HUDEP-2 (cell line): ENCODE measurements around the gene TMEM25.
"Not testable (repeated sequence)": the region's sequence is repeated elsewhere in the genome, so short reads cannot be mapped to it uniquely, and the experiment has no call there.

ENCODE experiments used
- DNase-seq, 76 experiments: peaks; one replicate each; lab custom pipeline; 2025; ENCODE audit not compliant: unreplicated experiment in 76 of 76; lab: John Stamatoyannopoulos, UW

The TMEM25 gene

DNA sequence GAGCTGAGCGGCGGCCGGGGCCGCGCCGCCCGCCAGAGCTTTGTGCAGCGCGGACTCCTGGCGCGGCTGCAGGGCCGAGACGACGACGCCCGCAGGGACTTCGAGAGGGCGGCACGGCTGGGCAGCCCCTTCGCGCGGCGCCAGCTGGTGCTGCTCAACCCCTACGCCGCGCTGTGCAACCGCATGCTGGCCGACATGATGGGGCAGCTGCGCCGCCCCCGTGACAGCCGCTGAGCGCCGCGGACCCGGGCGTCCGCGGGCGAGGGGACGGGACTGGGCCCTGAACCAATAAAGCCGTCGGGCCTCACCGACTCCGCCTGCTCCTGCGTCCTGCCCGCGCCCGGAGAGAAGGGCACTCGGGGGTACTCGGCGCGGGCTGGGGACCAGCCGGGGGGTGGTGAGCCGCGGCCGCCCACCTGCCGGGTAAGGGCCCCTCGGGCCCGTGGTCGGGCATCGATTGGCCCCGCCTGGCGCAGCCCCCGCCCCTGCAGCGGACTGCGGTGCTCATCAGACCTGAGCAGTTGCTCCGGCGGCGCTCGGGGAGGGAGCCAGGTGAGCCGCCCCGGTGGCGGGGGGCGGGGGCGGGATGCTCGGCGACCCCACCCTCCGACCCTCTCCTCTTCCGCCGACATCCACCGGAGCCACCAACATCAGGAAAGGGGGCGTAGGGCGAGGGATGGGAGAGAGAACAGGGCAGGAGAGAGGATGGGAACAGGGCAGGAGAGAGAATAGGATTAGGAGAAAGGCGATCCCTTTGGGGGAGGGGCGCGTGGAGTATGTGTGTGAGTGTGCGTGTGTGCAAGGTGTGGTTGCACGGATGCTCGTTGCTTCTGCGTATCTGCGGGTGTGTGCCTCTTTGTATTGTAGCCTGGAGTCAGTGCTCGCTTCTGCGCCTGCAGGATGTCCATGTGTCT, at the start of gene TMEM25:
TSS of gene TMEM25 (plus strand) at position 510 of the 914 bp plus-strand sequence. CDS start 610 bp downstream, outside the sequence.
- DNase-seq = peak in 14 of 76 experiments; percentile 3 to 42 (median 17)

- DNase-seq = not testable (repeated sequence)
These were observed 49.8 kb upstream of the TMEM25 start for GRCh38 chr11:118481238-118481637.

DNA sequence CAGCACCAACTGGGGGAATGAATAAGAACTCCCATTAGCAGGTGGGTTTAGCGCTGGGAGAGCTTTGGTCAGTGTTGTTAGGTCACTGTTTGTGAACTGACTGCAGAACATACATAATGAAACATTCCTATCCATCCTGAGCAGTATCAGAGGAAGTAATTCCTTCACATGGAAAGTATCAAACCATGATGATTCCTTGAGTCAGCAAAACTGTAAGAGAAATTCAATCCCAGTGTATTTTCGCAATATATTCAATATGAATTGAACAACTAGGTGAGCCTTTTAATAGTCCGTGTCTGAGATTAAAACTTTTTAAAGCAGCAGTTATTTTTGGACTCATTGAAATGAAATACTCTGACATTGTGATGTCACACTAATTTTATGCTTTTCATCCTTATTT, 46.6 kb upstream of the TMEM25 start:
- no peak for DNase-seq

DNA sequence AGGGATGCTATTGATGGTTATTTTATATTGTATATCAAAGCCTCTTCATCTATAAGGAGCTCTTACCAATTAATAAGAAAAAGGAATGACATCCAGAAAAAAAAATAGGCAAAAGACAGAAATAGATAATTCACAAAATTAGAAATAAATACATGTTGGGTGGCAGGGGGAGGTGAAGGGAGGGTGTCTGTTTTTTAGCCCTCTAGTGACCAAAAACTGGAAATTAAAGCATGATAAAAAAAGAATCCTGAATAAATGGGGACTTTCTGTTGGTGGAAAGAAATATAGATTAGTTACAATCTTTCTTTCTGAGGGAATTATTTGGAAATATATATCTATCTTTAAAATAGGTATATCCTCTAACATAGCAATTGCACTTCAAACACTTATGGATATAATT, 45.7 kb upstream of the TMEM25 start:
- peak in 1 of 76 experiments; percentile 1 for DNase-seq

DNA sequence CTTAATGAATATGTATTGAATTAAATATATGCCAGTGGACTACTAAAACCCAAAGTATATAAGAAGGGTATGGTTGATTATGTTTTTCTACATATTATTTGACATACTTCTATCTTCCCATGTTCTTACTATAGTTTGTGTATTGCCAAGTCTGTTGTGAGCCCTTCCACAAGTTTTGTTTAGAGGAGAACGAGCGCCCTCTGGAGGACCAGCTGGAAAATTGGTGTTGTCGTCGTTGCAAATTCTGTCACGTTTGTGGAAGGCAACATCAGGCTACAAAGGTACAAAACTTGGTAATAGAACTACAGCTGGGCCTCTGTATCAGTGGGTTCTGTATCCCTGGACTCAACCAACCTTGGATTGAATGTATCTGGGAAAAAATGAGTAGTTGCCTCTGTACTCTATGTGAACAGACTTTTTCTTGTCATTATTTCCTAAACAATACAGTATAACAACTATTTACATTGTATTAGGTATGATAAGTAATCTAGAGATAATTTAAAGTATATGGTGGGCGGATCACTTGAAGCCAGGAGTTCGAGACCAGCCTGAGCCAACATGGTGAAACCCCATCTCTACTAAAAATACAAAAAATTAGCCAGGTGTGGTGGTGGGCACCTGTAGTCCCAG, 42.4 kb upstream of the TMEM25 start:
- DNase-seq = peak in 62 of 76 experiments; percentile 1 to 80 (median 52)

- no peak for DNase-seq
These were observed 40.0 kb upstream of the TMEM25 start for GRCh38 chr11:118491041-118491440.

DNA sequence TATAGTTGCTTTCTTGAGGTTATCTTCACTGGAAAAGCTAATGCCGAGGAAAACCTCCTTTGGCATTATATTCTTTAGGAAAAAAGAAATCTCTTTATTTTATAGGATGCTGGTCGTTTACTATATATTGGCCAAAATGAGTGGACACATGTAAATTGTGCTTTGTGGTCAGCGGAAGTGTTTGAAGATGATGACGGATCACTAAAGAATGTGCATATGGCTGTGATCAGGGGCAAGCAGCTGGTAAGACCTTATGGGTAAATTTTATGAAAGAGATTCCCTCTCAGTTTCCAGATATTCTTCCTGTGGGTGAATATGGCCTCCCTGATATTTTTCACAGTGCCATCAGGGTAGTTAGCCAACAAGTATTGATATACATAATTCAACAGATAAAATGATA, 33.2 kb upstream of the TMEM25 start:
- no peak for DNase-seq

DNA sequence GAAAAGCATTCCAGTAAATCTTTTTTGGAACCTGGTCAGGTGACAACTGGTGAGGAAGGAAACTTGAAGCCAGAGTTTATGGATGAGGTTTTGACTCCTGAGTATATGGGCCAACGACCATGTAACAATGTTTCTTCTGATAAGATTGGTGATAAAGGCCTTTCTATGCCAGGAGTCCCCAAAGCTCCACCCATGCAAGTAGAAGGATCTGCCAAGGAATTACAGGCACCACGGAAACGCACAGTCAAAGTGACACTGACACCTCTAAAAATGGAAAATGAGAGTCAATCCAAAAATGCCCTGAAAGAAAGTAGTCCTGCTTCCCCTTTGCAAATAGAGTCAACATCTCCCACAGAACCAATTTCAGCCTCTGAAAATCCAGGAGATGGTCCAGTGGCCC, 27.8 kb upstream of the TMEM25 start:
- no peak for DNase-seq

DNA sequence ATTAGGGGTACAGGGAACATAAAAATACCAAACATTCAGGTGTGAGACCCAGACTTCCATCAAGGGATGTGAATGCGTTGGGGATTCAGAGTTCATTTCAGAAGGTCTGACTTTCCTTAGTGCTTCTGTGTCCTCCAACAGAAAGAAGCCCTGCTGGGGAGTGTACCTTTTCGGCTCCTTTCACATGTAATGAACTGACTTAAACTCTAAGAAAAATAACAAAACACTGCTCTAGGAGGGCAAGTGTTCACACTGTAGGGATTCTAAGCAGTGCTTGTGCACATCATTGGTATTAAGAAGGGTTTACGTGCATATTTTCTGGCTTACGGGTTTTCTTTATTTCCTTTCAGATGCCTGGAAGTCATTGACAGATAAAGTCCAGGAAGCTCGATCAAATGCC, 19.4 kb upstream of the TMEM25 start:
- DNase-seq = no peak

GRCh38 chr11:118514103-118514502, 16.9 kb upstream of the TMEM25 start:
- DNase-seq = no peak

GRCh38 chr11:118519549-118519948, 11.4 kb upstream of the TMEM25 start:
- no peak for DNase-seq

- DNase-seq = no peak
These were observed 9.1 kb upstream of the TMEM25 start for GRCh38 chr11:118521892-118522311.

- peak in 3 of 76 experiments; percentile 4 to 8 (median 8) for DNase-seq
These were observed 8.4 kb upstream of the TMEM25 start for GRCh38 chr11:118522571-118523072.

DNA sequence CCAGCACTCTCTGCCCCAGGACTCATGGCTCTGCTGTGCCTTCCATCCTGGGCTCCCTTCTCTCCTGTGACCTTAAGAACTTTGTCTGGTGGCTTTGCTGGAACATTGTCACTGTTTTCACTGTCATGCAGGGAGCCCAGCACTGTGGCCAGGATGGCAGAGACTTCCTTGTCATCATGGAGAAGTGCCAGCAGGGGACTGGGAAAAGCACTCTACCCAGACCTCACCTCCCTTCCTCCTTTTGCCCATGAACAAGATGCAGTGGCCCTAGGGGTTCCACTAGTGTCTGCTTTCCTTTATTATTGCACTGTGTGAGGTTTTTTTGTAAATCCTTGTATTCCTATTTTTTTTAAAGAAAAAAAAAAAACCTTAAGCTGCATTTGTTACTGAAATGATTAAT, 6.6 kb upstream of the TMEM25 start:
- DNase-seq = no peak

GRCh38 chr11:118524757-118525470, 6.1 kb upstream of the TMEM25 start:
- DNase-seq = no peak

DNA sequence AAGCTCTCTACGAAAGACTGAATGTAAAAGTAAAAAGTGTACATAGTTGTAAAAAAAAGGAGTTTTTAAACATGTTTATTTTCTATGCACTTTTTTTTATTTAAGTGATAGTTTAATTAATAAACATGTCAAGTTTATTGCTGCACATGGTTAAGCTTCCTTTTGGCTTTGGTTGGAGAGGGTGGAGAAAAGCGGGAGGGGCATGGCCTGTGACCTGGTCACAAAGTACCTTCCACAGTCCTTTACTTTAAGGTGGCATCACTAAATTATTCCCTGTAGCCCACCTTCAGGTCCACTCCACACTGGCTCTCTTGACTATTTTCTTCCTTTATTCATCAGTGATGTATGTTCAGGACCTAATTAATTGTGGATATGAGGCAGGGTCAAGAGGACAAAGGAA, 4.3 kb upstream of the TMEM25 start:
- no peak for DNase-seq

GRCh38 chr11:118527109-118527508, 3.9 kb upstream of the TMEM25 start, which contains the start of gene TTC36:
Gene TTC36 (plus strand): TSS chr11:118527474. CDS start chr11:118527495, 21 bp downstream.
- no peak for DNase-seq

- DNase-seq = no peak
These were observed 2.5 kb upstream of the TMEM25 start for GRCh38 chr11:118528511-118528910.

DNA sequence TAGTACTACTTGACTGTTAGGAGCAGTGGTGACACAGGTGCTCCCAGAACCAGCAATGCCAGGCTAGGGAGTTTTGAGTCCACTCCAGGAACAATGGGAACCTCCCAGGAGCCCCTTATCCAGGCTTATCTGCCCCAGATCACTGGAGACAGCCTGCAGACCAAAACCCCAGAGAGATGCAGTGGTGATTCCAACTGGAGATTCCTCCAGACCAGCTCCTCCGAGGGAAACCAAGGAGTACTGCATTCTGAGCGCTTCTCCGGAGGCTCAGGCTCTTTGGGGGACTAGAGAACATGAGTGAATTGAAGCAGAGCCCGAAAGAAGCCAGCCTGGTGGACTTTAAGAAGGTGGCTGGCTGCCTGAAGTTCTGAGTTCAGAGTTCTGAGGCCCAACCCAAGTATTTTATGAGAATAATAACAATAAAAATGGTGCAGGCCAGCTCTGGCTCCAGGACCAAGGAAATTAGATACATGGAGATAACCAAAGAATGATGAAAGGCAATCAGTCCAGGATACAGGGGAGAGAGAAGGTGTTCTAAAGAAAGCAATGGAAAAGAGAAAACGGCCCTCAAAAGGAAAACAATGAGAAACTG, 1.3 kb upstream of the TMEM25 start:
- no peak for DNase-seq

DNA sequence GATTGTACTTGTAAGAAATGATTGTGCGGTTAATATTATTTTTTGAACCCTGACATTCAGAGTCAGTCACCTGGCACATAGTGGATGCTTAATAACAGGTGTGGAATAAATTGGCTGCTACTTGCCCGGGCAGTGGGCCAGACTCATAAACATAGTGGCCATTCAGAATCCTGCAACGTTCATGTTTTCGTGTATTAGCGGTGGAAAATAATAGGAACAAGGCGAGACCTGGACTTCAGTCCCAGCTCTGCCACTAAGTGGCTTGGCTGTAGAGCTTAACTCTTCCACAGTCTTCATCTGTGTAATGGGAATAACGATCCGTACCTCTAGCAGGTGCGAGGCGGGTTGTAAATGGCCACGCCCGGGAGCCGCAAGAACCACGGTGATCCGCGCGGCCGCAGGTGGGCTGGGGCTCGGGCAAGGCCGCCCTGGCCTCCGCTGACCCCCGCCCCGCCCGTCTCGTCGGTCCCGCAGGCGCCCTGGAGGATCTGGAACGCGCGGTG, 761 bp upstream of the TMEM25 start:
- peak in 1 of 76 experiments; percentile 11 for DNase-seq
